Measurements from ENCODE around the gene ARCN1.

GRCh38 chr11:118646393-118646792, 74.2 kb downstream of the ARCN1 start:
- TF ChIP-seq CTCF (IDR thresholded peaks at IDR 0.05) = no peak
- TF ChIP-seq FOSL2 (IDR thresholded peaks at IDR 0.05) = no peak
- no peak for TF ChIP-seq FOSL2 (CRISPR knock-in tag; IDR thresholded peaks at IDR 0.05)
- TF ChIP-seq SREBF2 (IDR thresholded peaks at IDR 0.05) = no peak
- TF ChIP-seq HOXB5 (CRISPR knock-in tag; IDR thresholded peaks at IDR 0.05) = no peak
- TF ChIP-seq POLR2A (IDR thresholded peaks at IDR 0.05; ENCODE audit: low read length) = no peak
- TF ChIP-seq MAX (IDR thresholded peaks at IDR 0.05) = no peak
- no peak for TF ChIP-seq MAZ (IDR thresholded peaks at IDR 0.05; ENCODE audit: borderline replicate concordance, low read depth, low read length)
- TF ChIP-seq ZNF302 (CRISPR knock-in tag; IDR thresholded peaks at IDR 0.05) = no peak
- no peak for TF ChIP-seq CHD4 (IDR thresholded peaks at IDR 0.05; ENCODE audit: borderline replicate concordance)
